HG02973 (cell line): ENCODE measurements around the gene GTF2F2.
"Not testable (repeated sequence)": the region's sequence is repeated elsewhere in the genome, so short reads cannot be mapped to it uniquely, and the experiment has no call there.

ENCODE experiments used
- ATAC-seq: cut with Tn5 transposase; IDR thresholded peaks from one replicate; pipeline ENCODE4 v1.9.1; 2021; ENCODE audit warnings: moderate library complexity; ENCODE audit not compliant: unreplicated experiment

Gene GTF2F2

GRCh38 chr13:45178349-45179162, 58.2 kb downstream of the GTF2F2 start:
- ATAC-seq = no peak

GRCh38 chr13:45179428-45179827, 59.1 kb downstream of the GTF2F2 start:
- no peak for ATAC-seq

DNA sequence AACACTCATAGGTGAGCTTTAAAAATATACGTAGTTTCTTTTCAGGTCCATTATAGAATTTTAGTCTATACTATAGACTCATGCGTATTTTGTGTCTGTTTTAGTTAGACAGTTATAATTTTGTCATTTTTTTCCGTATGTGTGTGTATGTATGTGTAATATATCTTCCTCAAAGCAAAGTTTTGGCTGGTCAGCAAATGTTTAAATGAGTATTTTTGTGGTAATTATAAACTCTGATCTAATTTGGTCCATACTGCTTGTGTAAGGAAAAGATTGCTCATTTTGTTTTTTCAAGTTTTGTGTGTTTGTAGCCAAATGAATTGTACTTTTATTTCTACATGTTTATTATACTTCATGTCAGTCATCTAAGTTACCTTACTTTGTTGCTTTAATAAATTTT, 60.0 kb downstream of the GTF2F2 start:
- ATAC-seq = no peak

- ATAC-seq = no peak
Measured at GRCh38 chr13:45180713-45181601, 60.6 kb downstream of the GTF2F2 start.

GRCh38 chr13:45184693-45185092, 64.4 kb downstream of the GTF2F2 start:
- no peak for ATAC-seq

DNA sequence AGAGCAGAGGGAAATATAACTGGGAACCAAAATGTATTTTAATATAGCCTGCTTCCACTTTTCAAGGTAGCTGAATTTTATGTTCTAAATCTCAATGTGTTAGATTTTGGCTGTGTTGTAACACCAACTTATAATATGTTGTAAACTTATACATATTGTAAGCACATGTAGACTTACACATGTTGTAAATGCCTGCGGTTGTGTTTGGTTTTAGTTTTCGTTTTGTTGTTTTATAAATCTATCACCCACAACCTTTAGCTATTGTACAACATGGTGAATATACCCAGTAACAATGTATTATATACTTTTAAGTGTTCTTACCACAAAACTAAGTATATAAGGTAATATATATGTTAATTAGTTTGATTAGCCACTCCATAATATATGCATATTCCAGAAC, 65.0 kb downstream of the GTF2F2 start:
- no peak for ATAC-seq

DNA sequence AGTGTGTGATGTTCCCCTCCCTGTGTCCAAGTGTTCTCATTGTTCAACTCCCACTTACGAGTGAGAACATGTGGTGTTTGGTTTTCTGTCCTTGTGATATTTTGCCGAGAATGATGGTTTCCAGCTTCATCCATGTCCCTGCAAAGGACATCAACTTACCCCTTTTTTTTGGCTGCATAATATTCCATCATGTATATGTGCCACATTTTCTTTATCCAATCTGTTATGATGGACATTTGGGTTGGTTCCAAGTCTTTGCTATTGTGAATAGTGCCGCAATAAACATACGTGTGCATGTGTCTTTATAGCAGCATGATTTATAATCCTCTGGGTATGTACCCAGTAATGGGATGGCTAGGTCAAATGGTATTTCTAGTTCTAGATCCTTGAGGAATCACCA, 68.8 kb downstream of the GTF2F2 start:
- not testable (repeated sequence) for ATAC-seq

GRCh38 chr13:45189511-45189910, 69.2 kb downstream of the GTF2F2 start:
- not testable (repeated sequence) for ATAC-seq

DNA sequence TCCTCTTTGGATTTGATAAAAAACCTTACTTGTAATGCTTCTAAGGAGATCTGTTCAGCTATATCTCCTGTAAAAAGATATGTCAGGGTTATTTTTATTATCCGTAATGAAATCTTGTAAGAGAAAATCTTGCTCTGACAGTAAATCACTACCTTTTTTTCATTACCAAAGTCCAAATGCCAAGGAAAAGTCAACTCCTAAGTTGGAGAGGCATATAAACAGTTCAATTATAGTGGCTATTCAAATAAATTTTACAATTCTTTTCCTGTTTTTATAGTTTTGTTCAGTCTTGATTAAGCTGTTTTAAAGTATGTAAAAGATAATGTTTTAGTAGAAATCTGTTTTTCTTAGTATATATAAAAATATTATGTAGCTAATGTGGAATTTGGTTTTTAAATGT, 71.6 kb downstream of the GTF2F2 start:
- no peak for ATAC-seq

- no peak for ATAC-seq
Measured at GRCh38 chr13:45194081-45194939, 74.0 kb downstream of the GTF2F2 start.

DNA sequence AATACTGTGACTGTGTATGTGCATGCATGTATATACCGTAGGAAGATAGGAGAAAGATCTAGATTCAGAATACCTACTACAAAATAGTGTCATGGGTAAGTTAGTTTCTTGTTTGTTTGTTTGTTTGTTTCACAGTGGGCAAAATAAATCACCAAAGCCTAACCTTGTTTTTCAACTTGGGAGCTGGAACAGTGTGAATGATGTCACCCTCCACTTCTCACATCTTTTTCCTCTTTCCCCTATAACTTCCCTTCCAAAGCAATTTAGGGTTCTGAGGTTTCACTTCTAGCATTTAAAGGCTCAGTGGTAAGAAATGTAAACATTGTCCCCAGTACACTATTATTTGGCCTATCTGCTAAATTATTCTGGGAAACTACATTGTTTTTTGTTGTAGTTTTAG, 75.1 kb downstream of the GTF2F2 start:
- no peak for ATAC-seq

- no peak for ATAC-seq
Measured at GRCh38 chr13:45196096-45196495, 75.8 kb downstream of the GTF2F2 start.

GRCh38 chr13:45196622-45197021, 76.3 kb downstream of the GTF2F2 start:
- ATAC-seq = no peak

DNA sequence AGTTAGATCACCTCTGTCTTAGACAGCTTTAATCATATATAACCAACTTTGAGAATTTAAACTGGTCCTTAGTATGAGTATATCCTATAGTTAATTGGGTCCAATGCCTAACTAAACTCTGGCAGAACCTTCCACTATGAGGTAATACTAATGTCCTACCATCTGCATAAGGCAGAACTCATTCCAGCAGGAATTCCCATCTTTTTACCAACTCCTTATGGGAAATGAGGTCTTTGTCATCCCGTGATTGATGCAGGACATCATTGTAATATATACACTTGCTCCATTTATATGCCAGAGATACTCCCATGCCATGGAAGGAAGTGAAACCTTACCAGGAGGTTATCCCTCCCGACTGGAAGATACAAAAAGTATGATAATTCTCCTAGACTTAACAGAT, 77.7 kb downstream of the GTF2F2 start:
- no peak for ATAC-seq

GRCh38 chr13:45198924-45199323, 78.6 kb downstream of the GTF2F2 start:
- no peak for ATAC-seq

- ATAC-seq = no peak
Measured at GRCh38 chr13:45199711-45200110, 79.4 kb downstream of the GTF2F2 start.

DNA sequence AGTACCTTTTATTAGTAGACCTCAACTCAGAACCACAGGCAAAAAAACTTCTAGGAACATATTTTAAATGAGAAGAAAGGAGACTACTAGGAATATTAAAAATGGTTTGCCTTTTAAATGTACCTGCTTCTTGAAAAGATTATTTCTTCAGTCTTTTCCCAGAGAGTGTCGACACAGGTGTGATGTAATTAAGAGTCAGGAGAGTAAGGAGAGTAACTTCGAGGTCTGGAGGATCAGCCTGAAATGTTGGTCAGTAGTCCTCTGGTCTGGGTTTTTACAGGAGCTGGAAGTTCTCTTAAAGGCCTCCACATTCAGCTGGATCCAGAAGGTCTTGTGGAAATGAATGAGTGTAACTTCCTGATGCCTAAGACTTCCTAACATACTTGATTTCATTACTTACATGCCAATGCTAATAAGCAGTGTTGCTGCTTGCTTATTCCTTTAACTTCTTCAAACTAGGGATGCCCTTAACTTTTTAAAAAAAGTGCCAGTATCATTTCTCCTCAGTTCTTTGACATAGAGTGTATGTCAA, 80.5 kb downstream of the GTF2F2 start, which contains the start of gene KCTD4:
Gene KCTD4, minus strand, starts transcription at position 345 of the 532 bp plus-strand sequence. CDS start 6,478 bp downstream, outside the sequence.
- ATAC-seq = no peak

GRCh38 chr13:45205124-45205523, 84.8 kb downstream of the GTF2F2 start:
- ATAC-seq = no peak

GRCh38 chr13:45206340-45206739, 86.0 kb downstream of the GTF2F2 start:
- peak; percentile 78 for ATAC-seq

- no peak for ATAC-seq
Measured at GRCh38 chr13:45207319-45207718, 87.0 kb downstream of the GTF2F2 start.

- ATAC-seq = no peak
Measured at GRCh38 chr13:45208132-45208531, 87.8 kb downstream of the GTF2F2 start.
